GM19397 (cell line): Measurements from ENCODE around the gene DVL2.
"Not testable (repeated sequence)": the region's sequence is repeated elsewhere in the genome, so short reads cannot be mapped to it uniquely, and the experiment has no call there.

ENCODE experiments used
- ATAC-seq: cut with Tn5 transposase; IDR thresholded peaks from one replicate; pipeline ENCODE4 v1.9.1; 2021; ENCODE audit warnings: mild to moderate bottlenecking, moderate library complexity; ENCODE audit not compliant: unreplicated experiment

DVL2 gene

DNA sequence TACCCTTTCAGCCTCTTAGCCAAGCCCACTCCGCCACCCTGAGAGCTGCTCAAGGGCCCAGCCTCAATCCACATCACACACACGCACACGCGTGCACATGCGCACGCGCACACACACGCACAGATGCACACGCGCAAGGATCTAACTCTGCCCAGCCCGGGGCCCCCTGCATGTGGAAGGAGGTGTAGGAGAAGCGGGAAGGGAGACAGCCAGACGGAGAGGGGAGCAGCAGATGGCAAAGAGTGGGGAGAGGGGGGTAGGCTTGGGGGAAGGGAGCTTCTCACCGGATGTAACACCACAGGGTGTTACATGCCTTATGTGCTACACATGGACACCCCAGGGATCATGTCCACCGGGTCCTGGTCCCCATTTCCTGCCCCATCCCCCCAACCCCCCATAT lies 30.0 kb downstream of the DVL2 start:
- no peak for ATAC-seq

DNA sequence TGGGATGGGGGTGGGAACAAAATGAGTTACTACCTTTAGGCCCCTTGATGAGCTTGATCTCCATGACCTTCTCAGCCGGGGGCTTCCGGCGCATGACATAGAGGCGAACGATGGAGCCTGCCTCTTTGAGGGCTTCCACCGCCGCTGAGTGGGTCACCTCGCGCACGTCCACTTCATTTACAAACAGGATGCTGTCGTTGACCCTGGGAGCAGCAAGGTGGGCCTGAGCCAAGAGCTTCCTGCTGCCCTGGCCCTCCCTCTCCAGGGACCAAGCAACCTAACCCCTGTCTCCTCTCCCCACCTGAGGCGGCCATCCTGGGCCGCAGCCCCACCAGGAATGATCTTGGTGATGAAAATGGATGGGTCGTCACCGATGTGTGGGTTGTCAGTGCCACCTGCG lies 30.9 kb downstream of the DVL2 start:
- ATAC-seq, result no peak

DNA sequence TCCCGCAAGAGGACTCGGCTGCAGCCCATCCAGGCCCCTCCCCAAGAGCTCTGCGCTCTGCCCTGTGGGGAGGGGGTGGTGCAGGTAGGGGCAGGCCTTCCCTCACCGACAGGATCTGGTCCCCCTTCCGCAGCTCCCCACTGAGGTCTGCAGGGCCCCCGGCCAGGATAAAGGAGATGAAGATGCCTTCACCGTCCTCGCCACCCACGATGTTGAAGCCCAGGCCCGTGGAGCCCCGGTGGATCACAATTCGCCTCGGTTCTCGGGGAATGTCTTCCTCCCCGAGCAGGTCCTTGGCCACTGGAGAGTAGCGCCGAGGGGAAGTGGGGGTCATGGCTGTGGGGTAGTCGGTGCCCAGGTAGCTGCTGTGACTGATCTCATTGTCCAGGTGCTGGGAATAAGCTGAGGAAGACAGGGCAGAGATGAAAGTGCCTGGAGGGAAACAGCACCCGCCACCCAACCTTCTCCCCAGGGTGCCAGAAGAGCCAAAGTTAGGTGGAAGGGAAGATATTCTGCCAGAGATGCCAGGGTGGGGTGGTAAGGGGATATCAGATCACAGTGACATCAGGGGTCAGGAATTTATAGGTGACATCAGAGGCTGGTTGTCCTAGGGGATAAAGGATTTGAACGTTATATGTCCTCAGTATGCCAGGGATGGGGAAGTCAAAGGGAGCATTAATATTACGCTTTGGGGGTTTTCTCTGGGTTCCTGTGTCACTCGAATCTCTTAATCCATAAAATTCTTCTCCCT lies 37.5 kb downstream of the DVL2 start:
- no peak for ATAC-seq

DNA sequence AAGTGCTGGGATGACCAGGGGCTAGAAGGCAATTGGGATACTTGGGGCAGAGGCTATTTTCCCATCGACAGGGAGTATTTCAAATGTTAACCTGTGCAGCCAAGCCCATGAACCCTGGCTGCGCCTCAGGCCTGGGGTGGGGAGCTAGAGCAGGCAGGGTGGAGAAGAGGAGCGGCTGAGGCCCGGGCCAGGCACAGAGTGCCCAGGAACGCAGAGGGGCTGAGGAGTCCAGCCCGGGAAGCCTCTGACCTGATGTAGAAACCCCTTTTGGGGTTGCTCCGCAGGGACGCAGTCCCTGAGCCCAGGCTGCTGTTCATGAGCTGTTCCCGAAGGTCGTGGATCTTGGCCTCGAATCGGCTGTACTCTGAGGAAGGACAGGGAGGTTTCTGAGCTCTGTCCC lies 38.3 kb downstream of the DVL2 start:
- ATAC-seq, result no peak

DNA sequence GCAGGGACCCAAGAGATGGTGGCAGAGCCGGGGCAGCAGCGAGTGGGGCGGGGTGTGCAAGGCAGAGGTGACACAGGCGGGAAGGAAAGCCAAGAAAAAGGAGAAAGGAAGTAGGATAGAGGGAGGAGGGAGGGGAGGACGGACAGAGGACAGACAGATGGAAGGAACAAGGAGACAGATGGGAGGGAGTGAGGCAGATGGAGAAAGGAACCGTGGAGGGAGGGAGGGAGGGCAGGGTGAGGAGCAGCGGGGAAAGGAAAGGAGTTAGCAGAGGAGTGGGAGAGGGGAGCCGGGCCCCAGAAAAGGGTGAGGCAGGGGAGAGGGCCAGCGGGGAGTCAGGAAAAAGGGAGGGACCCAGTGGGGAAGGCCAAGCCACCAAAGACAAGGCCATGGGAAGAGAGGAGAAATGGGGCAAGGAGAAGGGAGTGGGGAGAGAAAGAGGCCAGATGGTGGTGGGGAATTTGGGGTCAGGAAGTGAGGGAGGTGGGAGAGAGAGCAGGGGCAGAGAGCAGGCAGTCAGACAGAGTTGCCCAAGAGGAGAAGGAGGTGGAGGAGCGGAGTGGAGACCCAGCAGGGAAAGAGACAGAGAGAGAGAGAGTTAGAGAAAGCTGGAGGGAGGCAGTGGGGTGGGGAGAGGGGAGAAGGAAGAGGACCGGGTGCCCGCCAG lies 41.9 kb downstream of the DVL2 start:
- no peak for ATAC-seq

DNA sequence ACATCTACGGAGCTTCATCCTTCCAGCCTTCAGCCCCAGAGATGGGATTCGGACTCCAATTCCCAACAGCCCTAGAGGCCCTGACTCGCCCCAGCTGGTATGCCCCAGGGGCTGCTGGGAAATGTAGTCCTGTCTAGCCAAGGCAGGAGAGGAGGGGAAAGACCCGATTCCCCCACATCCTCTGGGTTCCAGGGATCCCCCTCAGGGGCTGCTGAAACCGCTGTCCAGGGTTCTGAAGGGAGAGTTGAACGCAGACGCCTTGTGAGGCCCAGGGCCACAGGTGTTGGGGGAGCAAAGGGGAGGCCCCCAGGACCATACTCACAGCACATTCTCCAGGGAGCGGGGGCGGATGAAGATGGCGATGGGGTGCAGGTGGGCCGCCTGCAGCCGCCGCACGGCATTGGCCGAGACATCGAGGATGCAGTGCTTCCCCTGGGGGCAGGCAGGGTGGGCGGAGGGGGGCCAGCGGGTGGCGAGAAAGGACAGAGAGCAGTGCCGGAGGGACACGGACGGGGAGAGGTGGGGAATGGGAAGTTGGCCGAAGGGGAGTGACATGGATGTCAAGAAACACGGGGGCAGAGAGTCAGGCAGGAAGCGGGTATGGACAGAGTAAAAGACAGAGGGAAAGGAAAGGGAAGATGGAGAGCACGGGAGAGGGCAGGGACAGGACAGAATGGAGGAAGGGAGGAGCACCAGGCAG lies 42.6 kb downstream of the DVL2 start:
- ATAC-seq, result no peak

DNA sequence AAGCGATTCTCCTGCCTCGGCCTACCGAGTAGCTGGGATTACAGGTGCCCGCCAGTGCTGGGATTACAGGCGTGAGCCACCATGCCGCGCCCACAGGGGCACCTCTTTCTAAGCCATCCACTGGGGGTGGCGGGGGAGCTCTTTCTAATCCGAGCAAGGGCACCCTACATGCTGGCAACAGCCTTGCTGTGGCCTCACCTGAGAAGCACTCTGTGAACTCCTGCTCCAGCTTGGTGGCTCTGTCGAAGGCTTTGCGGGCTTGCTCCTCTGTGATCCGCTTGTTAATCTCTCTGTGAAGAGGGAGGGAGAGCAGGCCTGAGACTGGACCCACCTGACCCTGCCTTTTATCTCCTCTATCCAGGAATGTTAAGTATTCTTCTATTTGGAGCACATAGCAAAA lies 43.2 kb downstream of the DVL2 start:
- no peak for ATAC-seq

DNA sequence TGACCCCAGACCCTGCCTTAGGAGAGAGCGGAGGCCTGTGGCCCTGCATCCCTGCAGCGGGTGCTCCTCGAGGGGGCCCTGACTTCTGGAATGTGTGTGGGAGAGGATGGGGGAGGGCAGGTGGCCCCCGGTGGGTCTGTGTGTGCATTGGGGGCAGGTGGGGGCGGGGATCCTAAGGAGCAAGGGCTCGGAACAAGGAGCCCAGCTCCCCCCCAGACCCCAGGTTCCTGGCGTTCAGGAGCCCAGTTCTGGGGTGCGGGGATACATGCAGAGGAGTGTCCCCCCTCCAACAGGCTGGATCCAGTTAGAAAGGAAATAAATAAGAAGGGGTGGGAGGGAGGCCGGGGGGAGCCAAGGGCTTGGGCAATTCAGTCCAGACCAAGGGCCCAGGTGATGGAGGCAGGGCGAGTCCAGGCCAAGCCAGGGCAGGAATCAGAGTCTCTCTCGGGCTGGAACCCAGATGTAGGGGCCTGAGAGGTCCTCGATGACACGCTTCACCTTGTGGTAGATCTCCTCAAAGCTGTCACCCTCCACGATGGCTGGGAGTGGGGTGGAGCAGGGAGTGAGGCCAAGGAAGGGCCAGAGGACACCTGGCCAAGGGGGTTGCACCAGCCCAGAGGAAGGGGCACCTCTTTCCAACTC lies 43.9 kb downstream of the DVL2 start:
- no peak for ATAC-seq

DNA sequence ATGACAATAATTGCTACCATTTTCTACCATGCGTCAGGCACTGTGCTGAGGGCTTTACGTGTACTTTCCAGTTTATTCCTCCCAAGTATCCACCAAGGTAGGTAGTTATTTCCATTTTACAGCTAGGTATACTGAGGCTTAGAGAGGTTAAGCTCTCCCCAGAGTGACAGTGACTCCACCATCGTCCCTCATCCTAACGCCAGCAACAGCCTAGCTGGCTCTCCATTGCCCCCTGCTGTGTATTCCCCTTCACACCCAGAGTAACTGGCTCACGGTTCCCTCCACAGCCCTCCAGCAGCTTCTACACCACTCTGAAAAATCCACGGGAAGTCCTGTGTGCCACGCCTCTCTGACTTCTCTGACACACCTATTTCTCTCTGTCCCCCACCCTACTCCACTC lies 48.1 kb downstream of the DVL2 start:
- ATAC-seq, result no peak

DNA sequence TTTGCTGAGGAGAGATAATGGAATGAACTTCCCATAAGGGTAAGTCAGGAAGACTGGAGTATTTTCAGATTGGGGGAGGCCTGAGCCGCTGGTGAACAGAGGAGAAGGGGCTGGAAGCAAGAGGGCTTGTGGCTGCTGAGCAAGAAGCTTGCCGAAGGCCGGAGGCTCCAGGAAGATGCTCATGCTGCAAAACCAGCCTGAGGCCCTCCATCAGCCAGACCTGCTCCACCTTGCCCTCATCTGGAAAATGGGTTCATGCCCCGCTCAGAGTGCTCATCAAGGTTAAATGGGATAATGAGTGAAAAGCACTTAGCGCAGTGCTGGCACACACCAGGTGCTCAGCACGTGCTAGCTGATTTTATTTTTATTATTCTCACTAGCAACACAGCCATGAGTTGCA lies 49.7 kb downstream of the DVL2 start:
- no peak for ATAC-seq

DNA sequence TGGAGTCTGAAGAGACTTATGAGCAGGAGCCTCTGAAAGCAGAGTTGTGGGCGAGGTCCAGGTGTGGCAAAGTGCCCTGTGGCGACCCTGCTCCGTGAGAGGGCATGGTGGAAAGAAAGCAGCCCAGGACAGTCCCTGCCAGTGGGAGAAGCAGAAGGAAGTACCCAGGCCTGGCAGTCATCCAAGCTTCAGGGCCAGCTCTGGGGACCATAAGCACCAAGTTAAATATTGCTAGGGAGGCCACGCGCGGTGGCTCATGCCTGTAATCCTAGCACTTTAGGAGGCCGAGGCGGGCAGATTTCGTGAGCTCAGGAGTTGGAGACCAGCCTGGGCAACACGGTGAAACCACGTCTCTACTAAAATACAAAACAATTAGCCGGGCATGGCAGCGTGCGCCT lies 50.2 kb downstream of the DVL2 start:
- ATAC-seq, result no peak

DNA sequence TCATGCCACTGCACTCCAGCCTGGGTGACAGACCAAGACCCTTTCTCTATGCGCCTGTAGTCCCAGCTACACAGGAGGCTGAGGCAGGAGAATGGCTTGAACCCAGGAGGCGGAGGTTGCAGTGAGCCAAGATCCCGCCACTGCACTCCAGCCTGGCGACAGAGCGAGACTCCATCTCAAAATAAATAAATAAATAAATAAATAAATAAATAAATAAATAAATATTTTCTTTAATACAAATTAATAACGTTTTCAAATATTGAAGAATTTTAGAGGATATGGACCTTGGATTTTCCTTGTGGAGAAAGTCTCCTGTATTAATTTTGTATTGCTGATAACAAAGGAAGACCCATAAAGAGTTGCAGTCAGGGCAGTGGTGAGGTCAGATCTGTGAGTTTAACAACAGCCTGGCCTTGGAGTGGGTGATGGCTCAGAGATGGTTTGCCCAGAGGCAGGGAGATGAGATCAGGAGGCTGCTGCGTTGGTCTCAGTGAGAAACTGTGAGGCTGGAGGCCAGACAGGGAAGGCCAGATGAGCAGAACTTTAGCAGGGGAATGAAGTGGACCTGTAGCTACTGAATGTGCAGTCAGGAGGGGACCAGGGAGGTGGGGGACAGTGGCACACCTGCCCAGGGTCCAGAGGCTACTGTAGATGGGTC lies 50.8 kb downstream of the DVL2 start:
- no peak for ATAC-seq

DNA sequence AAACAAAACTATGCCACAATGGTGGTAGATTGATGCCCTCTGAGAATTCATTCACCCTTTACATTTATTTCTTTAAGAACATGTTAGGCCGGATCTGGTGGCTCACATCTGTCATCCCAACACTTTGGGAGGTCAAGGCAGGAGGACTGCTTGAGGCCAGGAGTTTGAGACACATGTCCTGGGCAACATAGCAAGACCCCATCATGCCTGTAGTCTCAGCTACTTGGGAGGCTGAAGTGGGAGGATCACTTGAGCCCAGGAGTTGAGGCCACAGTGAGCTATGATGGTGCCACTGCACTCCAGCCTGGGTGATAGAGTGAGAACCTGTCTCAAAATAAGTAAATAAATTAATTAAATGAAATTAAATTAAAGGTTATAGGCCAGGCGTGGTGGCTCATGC lies 52.2 kb downstream of the DVL2 start:
- ATAC-seq, result not testable (repeated sequence)

DNA sequence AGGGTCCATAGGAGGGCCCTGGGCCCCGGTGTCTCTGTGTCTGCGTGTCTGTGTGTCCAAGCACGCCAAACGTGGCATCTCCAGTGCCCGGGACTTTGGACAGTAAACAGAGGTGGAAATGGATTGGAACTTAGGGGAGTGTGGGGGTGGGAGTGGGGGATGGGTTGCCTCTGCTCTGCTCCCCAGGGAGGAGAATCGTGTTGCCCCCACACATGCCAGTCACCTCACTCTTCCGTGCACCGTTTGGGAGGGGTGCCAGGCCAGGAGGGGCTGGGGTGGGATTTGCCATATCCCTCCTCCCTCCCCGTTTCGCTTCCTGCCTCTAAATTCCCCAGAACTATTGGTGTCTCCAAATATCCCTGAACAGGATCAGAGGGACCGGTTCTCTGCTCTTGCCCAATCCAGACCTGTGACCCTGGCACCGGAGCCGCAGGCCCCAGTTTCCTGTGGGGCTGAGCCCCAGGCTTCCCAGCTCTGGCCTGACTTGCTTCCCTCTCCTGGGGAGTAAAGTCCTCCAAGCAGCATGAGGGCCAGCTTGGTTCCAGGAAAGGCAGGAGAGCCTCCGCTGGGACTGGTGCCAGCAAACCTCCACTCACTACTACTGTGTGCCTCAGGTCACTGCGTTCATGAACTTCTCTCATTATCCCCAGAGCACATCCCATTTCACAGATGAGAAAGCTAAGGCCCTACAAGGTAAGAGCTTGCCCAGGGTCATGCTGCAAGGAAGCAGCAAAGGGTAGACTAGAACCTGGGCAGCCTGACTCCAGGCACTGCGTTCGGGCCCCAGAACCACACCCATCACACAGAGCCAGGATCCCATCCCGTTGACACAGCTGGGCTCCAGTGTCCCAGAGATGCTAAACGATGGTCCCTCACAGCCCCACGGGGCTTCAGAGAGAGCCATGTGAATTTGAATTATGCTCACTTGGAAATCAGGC lies 54.7 kb downstream of the DVL2 start, which contains the start of gene ASGR1:
TSS of gene ASGR1 (minus strand) at position 54 of the 938 bp plus-strand sequence. CDS start 807 bp downstream, outside the sequence.
- no peak for ATAC-seq

DNA sequence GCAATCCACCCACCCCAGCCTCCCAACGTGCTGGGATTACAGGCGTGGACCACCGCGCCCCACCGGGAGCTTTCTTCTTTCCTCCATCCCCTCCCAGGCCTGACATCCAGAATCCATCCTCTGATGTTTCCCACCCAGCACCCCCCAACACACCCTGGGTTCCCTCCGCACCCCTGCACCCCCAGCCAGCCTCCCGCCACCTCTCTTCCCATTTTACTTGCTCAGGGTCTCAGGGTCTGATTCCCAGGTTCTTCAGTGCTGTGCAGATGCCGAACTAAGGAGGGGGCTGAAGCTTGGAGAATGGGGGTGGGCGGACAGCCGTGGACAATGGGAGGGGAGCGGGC lies 55.4 kb downstream of the DVL2 start:
- ATAC-seq, result no peak

DNA sequence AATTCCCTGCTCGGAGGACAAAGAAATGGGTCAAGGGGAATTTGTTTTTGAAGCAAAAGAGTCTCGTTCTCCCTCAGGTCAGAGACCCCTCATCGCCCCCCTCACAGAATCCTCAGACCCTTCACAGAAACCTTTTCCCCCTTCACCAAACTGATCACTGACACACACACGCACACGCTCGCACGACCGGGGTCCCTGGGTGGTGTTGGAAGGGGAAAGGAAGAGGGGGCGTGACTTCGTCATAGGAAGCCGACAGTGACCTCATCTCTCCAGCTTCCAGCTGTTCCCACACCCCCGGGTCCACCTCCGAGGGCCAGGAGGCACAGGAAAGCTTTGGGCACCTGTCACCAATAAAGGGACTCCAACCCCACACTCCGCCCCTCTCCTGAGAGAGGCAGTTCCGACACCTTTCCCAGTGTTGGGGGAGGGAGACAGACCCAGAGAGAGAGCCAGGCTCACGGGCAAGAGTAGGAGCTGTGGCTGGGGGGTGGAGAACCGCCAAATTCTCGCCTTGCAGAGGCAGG lies 56.3 kb downstream of the DVL2 start:
- no peak for ATAC-seq

DNA sequence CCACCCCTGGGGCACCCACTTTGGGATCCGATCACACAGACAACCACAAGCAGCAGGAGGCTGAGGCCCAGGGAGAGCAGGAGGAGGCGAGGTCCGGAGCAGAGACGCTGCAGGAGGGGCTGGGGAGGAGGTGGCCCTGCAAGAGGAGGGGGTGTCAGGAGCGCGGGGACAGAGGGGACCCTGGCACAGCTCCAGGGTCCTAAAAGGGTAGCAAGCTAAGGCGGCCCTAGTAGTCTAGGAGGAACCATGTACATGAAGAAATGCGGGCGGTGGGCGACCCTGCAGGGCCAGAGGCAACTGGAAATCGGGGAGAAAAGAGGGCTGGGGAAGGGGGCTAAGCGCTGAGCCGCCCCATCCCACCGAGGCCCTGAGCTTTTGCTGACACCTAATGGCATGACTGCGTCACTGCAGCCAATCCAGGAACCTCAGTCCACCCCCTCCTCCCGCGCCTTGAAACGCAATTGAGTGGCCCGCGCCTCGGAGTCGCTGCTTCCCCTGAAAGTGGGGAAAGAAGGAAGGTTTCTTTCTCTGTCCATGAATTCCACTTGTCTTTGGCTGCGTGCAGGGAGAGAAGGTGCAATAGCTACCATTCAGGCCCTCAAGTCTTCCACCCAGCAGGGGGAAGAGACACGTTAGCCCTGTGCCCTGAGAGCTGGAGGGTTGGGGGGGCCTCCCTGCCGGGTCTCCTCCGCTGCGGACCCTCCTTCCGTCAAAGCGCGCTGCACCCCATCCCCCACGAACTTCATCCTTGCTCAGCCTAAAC lies 56.9 kb downstream of the DVL2 start:
- ATAC-seq, result no peak

DNA sequence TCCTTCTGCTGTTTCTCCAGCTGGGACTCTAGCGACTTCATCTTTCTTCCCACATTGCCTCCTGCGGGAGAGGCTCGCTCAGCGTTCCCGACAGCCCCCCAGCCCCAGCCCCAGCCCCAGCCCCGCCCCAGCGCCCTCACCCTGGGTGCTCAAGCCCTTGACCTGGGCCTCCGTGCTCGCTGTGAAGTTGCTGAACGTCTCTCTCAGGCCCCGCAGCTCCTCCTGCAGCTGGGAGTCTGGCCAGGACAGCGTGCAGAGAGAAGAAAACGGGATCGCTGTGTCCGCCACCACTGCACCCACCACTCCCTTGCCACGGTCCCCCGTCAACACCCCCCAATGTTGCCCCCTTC lies 57.5 kb downstream of the DVL2 start:
- no peak for ATAC-seq
